ENCODE measurements around the gene TMEM167A. TPM values are rescaled to one million over a fixed set of nuclear protein-coding genes. Genes with fewer than 3 reads are reported as not detected.

Gene TMEM167A
- total and polyA plus RNA-seq, 2 experiments from 2014 or later: 106 to 211 TPM

DNA sequence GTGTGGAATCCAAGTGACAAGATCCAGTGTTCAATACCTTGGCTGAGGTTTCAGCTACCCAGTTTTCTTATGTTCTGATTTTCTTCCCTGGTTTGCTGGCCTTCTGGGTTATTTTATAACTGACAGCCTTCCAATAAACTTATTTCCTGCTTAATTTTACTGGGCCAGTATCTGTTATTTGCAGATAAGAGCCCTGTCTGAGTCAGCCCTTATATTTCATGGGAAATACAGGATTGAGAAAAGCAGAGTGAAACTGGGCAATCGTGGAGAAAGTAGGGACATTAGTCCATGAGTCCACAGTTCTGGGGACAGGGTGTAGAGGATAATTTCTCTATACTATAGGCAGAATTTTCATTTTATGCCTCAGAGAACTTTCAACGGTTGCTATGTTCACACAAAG lies 32.3 kb downstream of the TMEM167A start:
- no peaks in the 10 kb centered on the region for H3K9me3 ChIP-seq (ENCODE audit: low read depth)
- no peak overlapping the region for H3K9ac ChIP-seq
- H2AFZ ChIP-seq: no peak overlapping the region
- H3K36me3 ChIP-seq (ENCODE audit: low read depth): peaks cover 8% of the 10 kb centered on the region
- 96 to 97% methylated on average over 2 of the region's 2 CpGs for WGBS, 2 experiments (ENCODE audit: low coverage in 1 of 2, low lambda C conversion rate in 2 of 2, missing lambda C conversion rate in 2 of 2)
- no peaks in the 10 kb centered on the region for H4K20me1 ChIP-seq (ENCODE audit: insufficient read depth)
- in situ Hi-C loops (cut with MboI): no loop called here
- H3K27ac ChIP-seq: no peak overlapping the region
- TF ChIP-seq EZH2phosphoT487 (IDR thresholded peaks at IDR 0.05; ENCODE audit: insufficient read depth, low read depth) (no peak), EZH2 (IDR thresholded peaks at IDR 0.05; ENCODE audit: insufficient read depth, poor library complexity, severe bottlenecking) (no peak)
- no peak for DNase-seq
- no peaks in the 10 kb centered on the region for H3F3A ChIP-seq (ENCODE audit: insufficient read depth)
- no peaks in the 10 kb centered on the region for H3K4me1 ChIP-seq (ENCODE audit: insufficient read depth)
- no peak overlapping the region for H3K4me2 ChIP-seq (ENCODE audit: unreplicated experiment)
- no peak overlapping the region for H3K4me3 ChIP-seq
- no peaks in the 10 kb centered on the region for H3K9me2 ChIP-seq (ENCODE audit: insufficient read depth)
- H3K27me3 ChIP-seq (replicated peaks; ENCODE audit: insufficient read depth): no peaks in the 10 kb centered on the region
- no peaks in the 10 kb centered on the region for H3K79me2 ChIP-seq (ENCODE audit: insufficient read depth)

- DNase-seq: no peak
- H3K4me2 ChIP-seq (ENCODE audit: unreplicated experiment): no peak overlapping the region
- no peak for TF ChIP-seq EZH2 (IDR thresholded peaks at IDR 0.05; ENCODE audit: insufficient read depth, poor library complexity, severe bottlenecking)
- no peak for TF ChIP-seq EZH2phosphoT487 (IDR thresholded peaks at IDR 0.05; ENCODE audit: insufficient read depth, low read depth)
Measured at GRCh38 chr5:83042507-83042906, 34.7 kb downstream of the TMEM167A start.

DNA sequence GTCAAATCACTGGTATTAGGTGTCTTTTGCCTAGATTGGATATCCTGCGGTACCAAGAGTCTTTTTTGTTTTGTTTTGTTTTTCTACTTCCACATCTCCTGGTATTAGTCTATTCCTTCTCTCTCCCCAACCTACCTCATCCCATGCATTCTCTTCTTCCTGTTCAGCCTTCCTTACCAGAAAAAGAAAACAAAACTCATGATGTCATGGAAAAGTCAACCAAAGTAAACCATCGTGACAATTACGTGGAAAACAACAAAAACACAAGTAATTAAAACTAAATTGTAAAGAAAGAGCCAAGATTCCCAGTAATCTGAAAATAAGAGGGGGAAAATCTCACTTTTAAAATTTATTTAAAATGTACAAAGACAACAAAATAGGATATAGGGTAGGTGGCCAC lies 38.3 kb downstream of the TMEM167A start:
- H3F3A ChIP-seq (ENCODE audit: insufficient read depth): no peaks in the 10 kb centered on the region
- H3K4me1 ChIP-seq (ENCODE audit: insufficient read depth): no peaks in the 10 kb centered on the region
- no peak overlapping the region for H3K4me2 ChIP-seq (ENCODE audit: unreplicated experiment)
- H3K4me3 ChIP-seq: no peak overlapping the region
- no peaks in the 10 kb centered on the region for H3K9me2 ChIP-seq (ENCODE audit: insufficient read depth)
- TF ChIP-seq EZH2phosphoT487 (IDR thresholded peaks at IDR 0.05; ENCODE audit: insufficient read depth, low read depth) (no peak), EZH2 (IDR thresholded peaks at IDR 0.05; ENCODE audit: insufficient read depth, poor library complexity, severe bottlenecking) (no peak)
- in situ Hi-C loops (cut with MboI): no loop called here
- H3K27ac ChIP-seq: no peak overlapping the region
- H3K9me3 ChIP-seq (ENCODE audit: low read depth): no peaks in the 10 kb centered on the region
- no peaks in the 10 kb centered on the region for H3K79me2 ChIP-seq (ENCODE audit: insufficient read depth)
- no peaks in the 10 kb centered on the region for H4K20me1 ChIP-seq (ENCODE audit: insufficient read depth)
- no peak overlapping the region for H3K9ac ChIP-seq
- no peaks in the 10 kb centered on the region for H3K27me3 ChIP-seq (replicated peaks; ENCODE audit: insufficient read depth)
- 93 to 98% methylated on average over 3 of the region's 3 CpGs for WGBS, 2 experiments (ENCODE audit: low coverage in 1 of 2, low lambda C conversion rate in 2 of 2, missing lambda C conversion rate in 2 of 2)
- no peak overlapping the region for H2AFZ ChIP-seq
- no peak for DNase-seq
- no peaks in the 10 kb centered on the region for H3K36me3 ChIP-seq (ENCODE audit: low read depth)

More at GRCh38 chr5:83042507-83042906, 34.7 kb downstream of the TMEM167A start:
- Histone ChIP-seq H3K4me3 (no peak overlapping the region), H3K9me3 (ENCODE audit: low read depth) (no peaks in the 10 kb centered on the region), H4K20me1 (ENCODE audit: insufficient read depth) (no peaks in the 10 kb centered on the region), H3K27ac (no peak overlapping the region), H3K9ac (no peak overlapping the region), H3K36me3 (ENCODE audit: low read depth) (no peaks in the 10 kb centered on the region), H3K79me2 (ENCODE audit: insufficient read depth) (no peaks in the 10 kb centered on the region), H3K4me1 (ENCODE audit: insufficient read depth) (no peaks in the 10 kb centered on the region), H3K27me3 (replicated peaks; ENCODE audit: insufficient read depth) (no peaks in the 10 kb centered on the region), H3F3A (ENCODE audit: insufficient read depth) (no peaks in the 10 kb centered on the region), H3K9me2 (ENCODE audit: insufficient read depth) (no peaks in the 10 kb centered on the region), H2AFZ (no peak overlapping the region)
- in situ Hi-C loops (cut with MboI): no loop called here
- 94% methylated on average over 3 of the region's 3 CpGs for WGBS, 2 experiments (ENCODE audit: low coverage in 1 of 2, low lambda C conversion rate in 2 of 2, missing lambda C conversion rate in 2 of 2)

DNA sequence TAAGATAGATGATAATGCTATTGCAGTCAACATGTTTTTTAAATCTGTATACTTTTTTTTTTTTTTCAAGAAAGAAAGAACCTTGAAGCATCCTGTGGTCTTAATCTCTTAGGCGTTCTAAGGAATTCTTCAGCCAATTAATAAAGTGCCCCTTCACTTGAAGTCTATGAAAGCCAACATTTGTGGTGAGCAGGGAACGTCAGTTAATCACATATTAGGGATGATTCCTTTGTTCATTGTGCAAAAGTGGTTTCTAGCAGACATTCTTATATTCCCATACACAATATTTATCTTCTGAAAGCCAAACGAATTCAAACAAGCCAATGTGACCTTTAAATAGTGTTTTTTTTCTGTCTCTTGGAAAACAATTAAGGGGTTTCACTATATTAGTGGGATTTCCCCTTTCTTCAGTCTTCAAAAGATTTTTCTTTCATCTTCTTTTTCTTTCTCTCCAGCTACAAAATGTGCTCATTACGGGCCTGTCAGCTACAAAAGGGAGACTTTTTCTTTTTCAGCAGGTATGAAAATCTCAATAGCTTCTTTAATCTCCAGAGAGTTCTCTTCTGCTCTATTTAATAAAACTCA lies 40.1 kb downstream of the TMEM167A start:
- Histone ChIP-seq H3K4me3 (no peak overlapping the region), H2AFZ (no peak overlapping the region), H3K27me3 (replicated peaks; ENCODE audit: insufficient read depth) (no peaks in the 10 kb centered on the region), H3K36me3 (ENCODE audit: low read depth) (no peaks in the 10 kb centered on the region), H3K9ac (no peak overlapping the region), H3K4me1 (ENCODE audit: insufficient read depth) (no peaks in the 10 kb centered on the region), H3K4me2 (ENCODE audit: unreplicated experiment) (no peak overlapping the region), H3K27ac (no peak overlapping the region), H3K9me2 (ENCODE audit: insufficient read depth) (no peaks in the 10 kb centered on the region), H3K9me3 (ENCODE audit: low read depth) (no peaks in the 10 kb centered on the region), H4K20me1 (ENCODE audit: insufficient read depth) (no peaks in the 10 kb centered on the region), H3F3A (ENCODE audit: insufficient read depth) (no peaks in the 10 kb centered on the region), H3K79me2 (ENCODE audit: insufficient read depth) (no peaks in the 10 kb centered on the region)
- no peak for DNase-seq
- in situ Hi-C loops (cut with MboI): no loop called here
- whole genome bisulfite sequencing, 2 experiments (ENCODE audit: low coverage in 1 of 2, low lambda C conversion rate in 2 of 2, missing lambda C conversion rate in 2 of 2): 77 to 78% methylated on average over 4 of the region's 4 CpGs
- TF ChIP-seq EZH2 (IDR thresholded peaks at IDR 0.05; ENCODE audit: insufficient read depth, poor library complexity, severe bottlenecking) (no peak), EZH2phosphoT487 (IDR thresholded peaks at IDR 0.05; ENCODE audit: insufficient read depth, low read depth) (no peak)
